HG03066 (cell line): ENCODE results near the gene ZKSCAN2.
A peak's percentile ranks its signal among the peaks of the same experiment; 100 is the strongest.

ENCODE experiments used
- ATAC-seq: cut with Tn5 transposase; IDR thresholded peaks from one replicate; pipeline ENCODE4 v1.9.1; 2021; ENCODE audit warnings: low read depth; ENCODE audit not compliant: unreplicated experiment

ZKSCAN2 gene

DNA sequence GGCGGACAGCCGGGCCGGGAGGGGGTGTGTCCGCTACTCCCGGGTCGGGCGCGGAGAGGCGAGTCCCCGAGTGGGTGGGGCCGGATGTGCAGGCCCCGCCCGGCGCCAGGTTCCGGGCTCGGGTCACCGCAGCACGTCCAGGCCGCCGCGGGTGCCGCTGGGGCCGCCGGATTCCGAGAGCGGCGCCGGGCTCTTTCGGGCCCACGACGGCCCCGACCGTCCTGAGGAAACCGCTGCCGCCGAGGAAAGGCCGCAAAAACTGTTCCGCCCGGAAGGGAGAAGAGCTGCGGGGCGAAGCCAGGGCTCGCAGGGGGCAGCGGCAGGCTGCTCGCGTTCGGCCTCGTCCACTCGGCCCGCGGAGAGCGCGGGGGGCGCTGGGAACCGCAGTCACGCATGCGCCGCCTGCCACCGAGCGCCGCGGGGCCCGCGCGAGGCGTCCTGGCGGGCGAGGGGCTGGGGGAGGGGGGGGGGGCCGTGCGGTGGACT, at the start of gene ZKSCAN2:
Gene ZKSCAN2, minus strand, starts transcription at position 376 of the 486 bp plus-strand sequence. CDS start 718 bp downstream, outside the sequence.
- peak; percentile 80 for ATAC-seq

DNA sequence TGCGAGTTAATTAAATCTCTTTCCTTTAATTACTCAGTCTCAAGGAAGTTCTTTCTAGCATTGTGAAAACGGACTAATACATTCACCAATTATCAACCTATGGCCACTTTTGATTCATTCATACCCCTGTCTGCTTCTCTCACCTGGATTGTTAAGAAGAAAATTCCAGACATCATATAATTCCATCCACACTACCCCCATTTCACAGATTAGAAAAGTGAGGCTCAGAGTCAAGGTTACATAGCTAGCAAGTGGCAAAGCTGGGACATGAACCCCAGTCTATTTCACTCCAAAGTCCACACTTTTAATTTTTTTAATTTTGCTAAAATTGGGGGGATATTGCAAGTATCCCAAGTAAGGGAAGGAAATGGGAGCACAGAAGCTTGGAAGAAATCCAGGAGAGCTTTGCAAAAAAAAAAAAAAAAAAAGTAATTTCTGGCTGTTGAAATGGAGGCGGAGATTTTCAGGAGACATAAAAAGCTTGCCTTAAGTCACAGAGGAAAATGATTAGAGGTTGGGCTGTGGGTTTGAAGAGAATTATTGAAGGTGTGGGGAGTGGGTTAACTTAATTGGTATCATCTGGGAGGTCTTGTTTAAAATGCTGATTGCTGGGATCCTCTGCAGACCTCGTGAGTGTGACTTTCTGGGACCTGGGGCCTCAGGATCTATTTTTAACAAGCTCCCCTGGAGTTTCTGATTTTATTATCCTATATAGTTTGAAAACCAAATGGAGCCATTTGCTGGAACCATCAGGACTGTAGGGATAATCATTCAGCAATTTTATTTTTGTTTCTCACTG, 42.3 kb upstream of the ZKSCAN2 start:
- ATAC-seq: no peak

DNA sequence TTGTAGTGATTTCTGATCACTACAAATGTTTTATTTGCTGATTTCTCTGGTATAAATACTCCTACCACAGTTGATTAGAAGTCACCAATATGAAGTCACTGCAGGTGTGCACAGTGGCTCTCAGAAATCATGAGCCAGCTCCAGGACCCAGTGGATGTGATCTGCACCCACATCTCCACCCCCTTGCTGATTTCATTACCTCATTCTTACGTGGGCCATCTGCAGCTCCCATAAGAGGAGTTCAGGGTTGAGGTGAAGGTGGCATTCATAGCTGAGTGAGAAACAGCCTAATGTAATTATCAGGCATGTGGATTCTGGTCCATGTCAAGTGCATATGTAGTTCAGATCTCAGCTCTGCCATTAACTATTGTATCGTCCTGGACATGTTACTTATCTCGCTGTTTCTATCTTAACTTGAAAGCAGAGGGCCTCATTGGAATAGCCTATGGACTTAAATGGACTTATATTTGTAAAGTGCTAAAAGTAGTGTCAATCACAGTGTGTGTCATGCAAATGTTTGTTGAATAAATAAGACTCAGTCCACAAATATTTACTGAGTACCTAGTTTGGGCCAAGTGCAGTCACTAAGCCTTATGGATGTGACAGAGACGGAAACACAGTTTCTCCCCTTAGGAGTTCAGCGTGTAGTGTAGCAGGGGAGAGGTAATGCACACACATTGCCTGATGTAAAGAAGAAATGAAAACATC, 40.7 kb upstream of the ZKSCAN2 start:
- no peak for ATAC-seq

DNA sequence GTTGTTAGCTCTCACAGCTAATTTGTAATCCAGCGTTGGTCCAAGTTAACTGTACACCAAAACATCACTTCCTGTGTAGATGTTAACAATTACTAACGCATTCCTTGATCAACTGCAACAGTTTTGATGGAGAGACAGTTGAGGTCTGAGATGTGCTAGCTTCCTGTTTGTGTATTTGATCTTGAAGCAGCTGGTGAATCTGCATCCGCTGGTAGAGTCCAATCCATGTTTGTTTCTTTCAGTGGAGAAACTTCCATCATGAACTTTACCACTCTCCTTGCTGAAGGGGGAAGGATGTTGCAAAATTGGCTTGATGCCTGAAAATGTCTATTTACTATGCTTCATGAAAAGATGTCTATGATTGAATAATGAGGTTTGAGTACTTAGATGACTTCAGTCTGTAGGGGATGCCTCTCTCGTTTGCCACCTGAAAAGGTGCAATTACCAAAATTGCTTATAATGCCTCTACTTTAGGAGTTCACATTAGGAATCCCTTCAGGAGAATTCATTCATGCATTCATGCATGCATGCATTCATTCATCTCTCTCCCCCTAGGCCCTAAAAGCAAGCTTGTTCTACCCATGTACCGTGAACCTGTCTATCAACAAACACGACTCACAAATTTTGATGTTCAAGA, 39.6 kb upstream of the ZKSCAN2 start:
- no peak for ATAC-seq

DNA sequence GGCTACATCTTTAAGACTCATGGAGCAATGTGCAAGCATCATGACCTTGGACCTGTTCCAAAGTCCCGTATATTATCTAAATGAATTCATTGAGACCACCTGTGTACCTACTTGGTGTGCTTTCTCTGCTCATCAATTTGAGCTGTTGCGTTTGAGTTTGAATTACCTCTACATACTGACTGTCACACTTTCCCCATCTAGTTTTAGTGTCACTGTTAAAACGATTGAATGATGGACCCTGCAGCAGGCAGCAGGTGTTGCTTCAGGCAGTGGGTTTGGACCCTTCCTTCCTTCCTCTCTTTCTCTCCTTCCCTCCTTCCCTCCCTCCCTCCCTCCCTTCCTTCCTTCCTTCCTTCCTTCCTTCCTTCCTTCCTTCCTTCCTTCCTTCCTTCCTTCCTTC, 33.9 kb upstream of the ZKSCAN2 start:
- no peak for ATAC-seq

DNA sequence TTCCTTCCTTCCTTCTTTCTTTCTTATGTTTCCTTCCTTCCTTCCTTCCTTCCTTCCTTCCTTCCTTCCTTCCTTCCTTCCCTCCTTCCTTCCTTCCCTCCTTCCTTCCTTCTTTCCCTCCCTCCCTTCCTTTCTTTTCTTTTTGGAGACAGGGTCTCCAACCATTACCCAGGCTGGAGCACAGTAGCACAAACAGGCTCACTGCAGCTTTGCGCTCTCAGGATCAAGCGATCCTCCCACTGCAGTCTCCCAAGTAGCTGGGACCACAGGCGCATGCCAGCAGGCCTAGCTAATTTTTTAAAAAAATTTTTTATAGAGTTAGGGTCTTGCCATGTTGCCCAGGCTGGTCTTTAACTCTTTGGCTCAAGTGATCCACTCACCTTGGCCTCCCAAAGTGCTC, 31.8 kb upstream of the ZKSCAN2 start:
- ATAC-seq: no peak

DNA sequence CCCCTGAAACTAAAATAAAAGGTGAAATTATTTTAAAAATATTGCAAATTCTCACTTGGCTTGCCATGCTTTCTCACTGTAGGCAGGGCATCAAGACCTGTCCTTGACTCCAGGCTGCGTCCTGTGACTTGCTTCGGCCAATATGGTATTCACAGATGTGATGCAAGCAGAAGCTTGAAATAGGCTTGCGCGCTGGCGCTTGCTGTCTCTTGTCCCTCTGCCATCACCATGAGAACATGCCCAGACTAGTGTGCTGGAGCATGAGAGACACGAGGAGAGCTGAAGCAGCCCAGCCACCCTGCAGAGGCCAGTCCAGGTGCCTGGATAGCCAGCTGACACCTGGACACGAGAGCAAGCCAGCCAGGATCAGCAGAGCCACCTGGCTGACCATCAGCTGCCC, 21.8 kb upstream of the ZKSCAN2 start:
- no peak for ATAC-seq

DNA sequence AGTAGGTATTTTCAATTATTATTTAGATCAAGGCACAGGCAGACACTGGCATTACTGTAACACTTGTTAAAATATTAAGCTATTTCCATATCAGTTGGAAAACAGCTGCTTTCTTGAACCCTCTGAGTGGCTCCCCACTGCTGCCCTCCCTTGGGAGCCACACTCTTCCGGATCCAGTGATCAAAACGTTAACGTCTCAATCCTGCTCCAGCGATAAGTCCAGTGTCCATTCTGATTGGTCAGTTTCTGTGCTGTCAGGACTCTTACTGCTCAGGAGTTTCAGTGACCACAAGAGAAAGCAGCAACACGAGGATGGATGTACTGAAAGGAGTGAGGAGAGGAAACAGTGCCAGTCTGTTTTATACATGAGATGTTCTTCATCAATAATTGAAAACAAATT, 13.8 kb upstream of the ZKSCAN2 start:
- no peak for ATAC-seq

DNA sequence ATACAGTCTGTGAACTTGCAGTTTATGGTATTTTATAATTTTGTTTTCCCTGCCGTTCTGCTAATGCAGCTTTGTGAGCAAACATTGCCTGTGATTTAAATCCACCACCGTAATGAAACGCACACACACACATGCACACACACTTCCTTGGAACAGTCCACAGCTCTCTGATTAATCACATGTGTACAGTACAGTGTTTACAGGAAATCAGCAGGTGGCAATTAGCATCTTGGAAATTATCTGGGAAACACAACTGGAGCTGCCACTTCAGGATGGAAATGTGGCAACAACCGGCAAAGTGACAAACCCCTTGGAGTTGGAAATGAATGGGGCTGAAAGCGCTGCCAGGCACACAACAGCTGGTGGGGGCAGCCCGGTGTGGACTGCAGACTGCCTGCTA, 12.9 kb upstream of the ZKSCAN2 start:
- no peak for ATAC-seq

DNA sequence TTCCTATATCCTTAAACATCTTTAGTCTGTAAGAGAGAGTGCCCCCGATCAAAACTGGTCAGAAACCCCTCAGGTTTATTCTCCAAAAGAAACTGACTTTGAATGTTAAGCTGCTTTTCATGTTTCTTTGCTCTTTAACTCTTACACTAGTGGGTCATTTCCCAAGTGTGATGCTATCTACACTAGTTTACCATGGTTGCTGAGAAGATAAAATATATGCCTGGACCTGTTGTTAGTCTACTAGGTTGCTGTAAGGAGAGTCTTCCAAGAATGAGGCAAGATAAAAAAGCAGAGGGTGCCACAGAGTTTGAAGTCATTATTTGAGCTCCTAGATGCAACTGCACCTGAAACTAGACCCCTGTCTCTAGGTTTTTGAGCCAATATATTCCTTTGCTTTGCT, 12.2 kb upstream of the ZKSCAN2 start:
- no peak for ATAC-seq

DNA sequence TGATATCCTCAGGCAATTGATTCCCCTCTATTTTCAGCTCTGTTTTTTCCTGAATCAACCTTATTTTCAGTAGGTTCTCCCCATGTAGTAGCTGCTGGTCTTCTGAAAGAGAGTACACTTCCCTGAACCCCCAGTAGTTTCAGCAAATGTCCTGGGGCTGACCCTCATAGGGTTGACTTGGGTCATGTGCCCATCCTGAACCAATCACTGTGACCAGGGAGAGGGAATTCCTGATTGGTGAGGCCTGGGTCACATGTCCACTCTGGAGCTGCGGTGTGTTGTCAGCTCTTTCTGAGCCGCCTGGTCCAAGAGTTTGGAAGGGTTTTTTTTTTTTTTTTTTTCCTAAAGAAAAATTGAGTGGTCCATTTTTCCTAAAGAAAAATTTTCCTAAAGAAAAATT, 8.3 kb upstream of the ZKSCAN2 start:
- ATAC-seq: no peak

DNA sequence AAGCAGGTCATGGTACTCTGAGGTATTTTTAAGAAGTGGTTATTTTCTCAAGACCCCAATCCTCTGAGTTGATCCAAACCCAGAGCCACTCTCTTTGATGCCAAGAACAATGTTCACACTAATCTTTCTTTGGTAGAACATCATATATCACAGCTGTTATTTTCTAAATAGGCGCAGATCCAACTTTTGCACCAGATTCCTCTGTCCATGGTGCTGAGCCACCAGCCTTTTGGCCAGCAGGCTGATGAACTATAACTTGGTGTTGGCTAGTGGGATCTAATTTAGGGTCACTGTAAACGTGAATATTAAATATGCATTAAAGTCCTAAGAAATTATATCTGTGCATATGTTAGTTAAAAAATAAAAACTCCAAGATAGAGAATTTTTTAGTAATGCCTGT, 7.0 kb upstream of the ZKSCAN2 start:
- ATAC-seq: no peak

DNA sequence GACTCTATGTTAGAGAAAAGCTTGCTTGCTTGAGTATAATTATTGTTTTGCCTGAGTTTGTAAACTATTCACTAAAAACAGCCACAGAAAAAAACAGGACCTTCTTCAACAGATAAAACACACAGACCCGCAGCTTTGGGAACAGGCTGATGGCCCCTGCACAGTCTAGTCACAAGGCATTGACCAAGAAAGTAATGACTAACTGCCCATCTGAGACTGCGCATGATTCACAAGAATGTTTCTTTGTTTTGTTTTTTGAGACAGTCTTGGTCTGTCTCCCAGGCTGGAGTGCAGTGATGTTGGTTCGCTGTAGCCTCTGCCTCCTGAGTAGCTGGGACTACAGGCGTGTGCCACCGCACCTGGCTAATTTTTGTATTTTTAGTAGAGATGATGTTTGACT, 2.8 kb upstream of the ZKSCAN2 start:
- no peak for ATAC-seq

DNA sequence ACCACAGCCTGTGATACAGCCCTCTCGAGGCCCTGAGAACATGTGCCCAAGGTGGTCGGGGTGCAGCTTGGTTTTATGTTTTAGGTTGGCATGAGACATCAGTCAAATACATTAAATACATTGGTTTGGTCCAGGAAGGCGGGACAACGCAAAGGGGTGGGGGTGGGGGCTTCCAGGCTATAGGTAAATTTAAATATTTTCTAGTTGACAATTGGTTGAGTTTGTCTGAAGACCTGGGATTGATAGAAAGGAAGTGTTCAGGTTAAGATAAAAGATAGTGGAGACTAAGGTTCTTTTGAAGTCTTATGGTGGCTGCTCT, 1.2 kb upstream of the ZKSCAN2 start:
- ATAC-seq: no peak

DNA sequence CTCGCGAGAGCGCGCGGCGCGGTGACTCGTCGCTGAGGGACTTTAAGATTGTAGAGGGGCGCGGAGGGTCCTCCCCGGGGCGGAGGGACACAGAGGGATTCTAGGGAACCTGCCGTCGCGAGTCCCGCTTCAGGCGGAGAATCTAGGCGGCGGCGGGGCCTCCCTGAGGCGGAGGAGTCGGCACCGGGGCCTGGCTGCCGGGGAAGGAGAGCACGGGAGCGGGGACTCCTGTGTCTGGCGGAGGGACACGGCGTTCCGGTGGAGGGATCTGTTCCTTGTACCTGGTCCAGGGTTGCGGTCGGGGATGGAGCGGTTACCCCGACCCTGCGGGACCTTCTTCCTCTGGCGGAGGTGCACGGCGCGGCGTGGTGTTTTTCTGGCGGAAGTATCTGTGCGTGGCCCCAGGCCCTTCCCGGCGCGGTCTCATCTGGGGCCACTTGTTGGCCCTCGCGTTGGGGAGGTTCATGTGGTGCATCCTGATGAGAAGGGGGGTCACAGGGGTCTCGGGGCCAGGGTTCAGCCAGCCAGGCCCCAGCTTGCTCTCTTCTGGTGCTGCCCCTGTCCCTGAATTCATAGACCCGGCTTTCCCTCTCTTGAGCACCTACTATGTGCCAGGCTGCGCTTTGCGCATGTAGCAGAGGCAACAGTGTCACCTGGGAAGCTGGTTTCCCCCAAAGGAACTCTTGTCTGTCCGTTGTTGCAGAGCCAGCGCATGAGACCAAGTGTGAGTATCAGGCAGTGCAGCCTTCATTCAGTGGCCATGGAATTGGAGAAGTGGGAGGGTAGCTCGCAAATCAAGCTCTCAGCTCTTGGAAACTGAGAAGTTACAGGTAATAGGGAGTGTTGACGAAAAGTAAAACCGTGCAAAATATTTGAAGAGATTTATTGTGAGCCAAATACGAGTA, 563 bp upstream of the ZKSCAN2 start:
- peak; percentile 46 for ATAC-seq

DNA sequence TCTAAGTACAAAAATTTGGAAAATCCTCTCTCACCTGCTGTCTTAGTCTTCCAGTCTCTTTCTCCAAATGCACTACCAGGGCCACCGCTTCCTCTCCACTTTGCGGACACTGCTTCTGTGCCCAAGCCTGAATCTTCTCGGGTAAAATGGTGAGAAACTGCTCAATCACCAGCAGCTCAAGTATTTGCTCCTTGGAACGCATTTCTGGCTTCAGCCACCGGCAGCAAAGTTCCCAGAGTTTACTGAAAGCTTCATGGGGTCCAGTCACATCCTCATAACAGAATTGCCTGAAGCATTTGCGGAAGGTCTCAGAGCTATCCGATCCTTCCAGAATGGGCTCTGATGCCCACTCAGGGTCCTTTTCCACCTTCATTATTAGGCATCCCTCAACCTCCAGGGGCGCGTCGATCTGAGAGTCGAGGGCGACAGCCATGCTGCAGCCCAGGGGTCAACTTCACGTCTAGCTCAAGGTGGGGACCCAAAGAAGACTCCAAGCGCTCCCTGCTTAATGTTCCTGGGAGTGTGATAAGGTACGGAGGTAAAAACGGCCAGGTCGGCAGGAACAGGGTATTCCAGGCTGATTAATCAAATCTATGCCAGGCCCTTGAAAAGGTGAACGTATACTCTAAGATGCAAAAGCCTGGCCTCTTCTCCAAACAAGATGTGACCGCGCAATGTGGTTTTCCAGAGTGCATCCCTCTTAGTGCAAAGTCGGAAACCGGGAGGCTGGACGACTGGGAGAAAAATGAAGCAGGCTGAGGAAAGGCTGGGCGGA, 763 bp downstream of the ZKSCAN2 start:
- no peak for ATAC-seq

DNA sequence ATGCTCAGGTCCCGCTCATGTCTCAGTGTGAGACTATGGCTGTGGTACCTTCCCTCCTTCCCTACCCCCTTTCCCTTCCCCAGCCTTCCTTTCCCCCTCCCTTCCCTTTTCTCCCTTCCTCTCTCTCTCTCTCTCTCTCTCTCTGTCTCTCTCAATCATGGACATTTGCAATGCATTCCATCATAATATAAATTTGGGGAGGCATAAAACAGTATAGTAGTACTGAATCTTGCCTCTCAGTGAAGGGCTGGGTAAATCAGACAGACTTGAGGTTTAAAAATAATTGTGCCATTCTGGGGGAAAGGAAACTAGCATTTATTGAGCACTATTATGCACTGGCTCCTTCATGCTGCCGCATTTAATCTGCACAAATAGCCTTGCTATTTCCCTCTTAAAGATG, 4.3 kb downstream of the ZKSCAN2 start:
- no peak for ATAC-seq

DNA sequence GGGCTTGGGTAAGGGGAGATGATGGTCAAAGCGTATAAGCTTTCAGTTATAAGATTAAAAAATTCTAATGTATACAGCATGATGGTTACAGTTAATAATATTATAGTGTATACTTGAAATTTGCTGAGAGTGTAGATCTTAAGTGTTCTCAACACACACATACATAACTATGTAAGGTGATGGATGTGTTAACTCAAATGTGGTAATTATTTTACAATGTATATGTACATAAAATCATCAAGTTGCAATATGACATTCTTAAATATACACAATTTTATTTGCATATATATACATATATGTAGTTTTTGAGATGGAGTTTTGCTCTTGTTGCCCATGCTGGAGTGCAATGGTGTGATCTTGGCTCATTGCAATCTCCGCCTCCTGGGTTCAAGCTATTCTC, 7.2 kb downstream of the ZKSCAN2 start:
- ATAC-seq: no peak

DNA sequence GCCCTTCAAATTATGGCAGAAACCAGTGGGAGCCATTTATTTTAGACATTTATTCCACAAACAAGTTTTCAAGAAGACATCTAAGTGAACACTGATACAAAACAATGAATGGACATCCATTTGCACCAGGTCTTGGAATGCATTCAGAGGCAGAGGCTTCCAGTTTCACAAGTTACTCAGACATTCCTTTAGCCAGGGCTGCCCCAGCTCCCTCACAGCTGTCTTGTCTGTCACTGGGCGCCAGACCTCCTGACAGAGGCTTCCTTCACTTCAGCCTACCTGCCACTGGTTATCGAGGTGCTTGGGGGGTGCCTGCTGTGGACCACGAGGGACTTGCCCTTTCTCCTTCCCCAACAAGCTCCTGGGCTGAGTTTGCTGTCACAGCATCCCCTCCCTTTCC, 21.7 kb downstream of the ZKSCAN2 start:
- no peak for ATAC-seq

DNA sequence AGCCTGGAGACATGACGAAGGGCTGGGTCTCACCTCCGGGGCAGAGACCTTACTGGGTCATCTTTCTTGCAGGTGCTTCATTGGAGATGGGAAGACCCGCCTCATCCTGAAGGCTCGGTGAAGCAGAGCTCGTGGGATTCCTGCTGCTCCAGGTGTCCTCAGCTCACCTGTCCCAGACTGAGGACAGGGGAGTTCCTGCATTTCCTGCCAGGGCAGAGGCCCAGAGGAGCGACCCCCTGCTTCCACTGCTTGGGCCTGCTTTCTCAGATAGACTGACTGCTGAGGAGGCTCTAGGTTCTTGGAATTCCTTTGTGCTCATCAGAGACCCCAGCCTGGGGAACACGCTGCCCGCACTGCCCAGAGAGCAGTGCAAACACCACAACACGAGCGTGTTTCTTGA, 29.3 kb downstream of the ZKSCAN2 start:
- no peak for ATAC-seq
